ENCODE measurements around the gene ABHD16A. TPM values are rescaled to one million over a fixed set of nuclear protein-coding genes. Genes with fewer than 3 reads are reported as not detected.
A peak's percentile ranks its signal among the peaks of the same experiment; 100 is the strongest.

The ABHD16A gene
- total and polyA plus RNA-seq, 2 of the 13 experiments (the other 11 are each of a cell fraction or from before 2014, with no cell fraction given) = 43.5 to 45.4 TPM

GRCh38 chr6:31680226-31681134 is 22.6 kb downstream of the ABHD16A start, which contains the start of gene LY6G5C (continued):
- no peak for TF ChIP-seq REST (IDR thresholded peaks at IDR 0.05; ENCODE audit: borderline replicate concordance in 1 of 2, low read depth in 1 of 2, low read length in 2 of 2)
- TF ChIP-seq ARID3A (IDR thresholded peaks at IDR 0.05; ENCODE audit: low read depth, low read length) = 0 out of 2 replicates have a peak, but pooled peaks have one; percentile 27
- TF ChIP-seq KLF15 (CRISPR knock-in tag; IDR thresholded peaks at IDR 0.05; ENCODE audit: borderline replicate concordance) = no peak
- TF ChIP-seq ZNF619 (CRISPR knock-in tag; IDR thresholded peaks at IDR 0.05) = peak; percentile 61; the same call in 1 of the 2 replicates
- no peak for TF ChIP-seq PREB (CRISPR knock-in tag; IDR thresholded peaks at IDR 0.05)
- no peak for TF ChIP-seq HOXD1 (CRISPR knock-in tag; IDR thresholded peaks at IDR 0.05)
- no peak for TF ChIP-seq DMTF1 (CRISPR knock-in tag; IDR thresholded peaks at IDR 0.05)
- no peak for TF ChIP-seq NFYC (CRISPR knock-in tag; IDR thresholded peaks at IDR 0.05)
- no peak for TF ChIP-seq SNAI1 (CRISPR knock-in tag; IDR thresholded peaks at IDR 0.05; ENCODE audit: borderline replicate concordance)
- TF ChIP-seq GLI4 (CRISPR knock-in tag; IDR thresholded peaks at IDR 0.05; ENCODE audit: borderline replicate concordance) = no peak
- TF ChIP-seq ZMAT3 (CRISPR knock-in tag; conservative IDR thresholded peaks at IDR 0.05) = no peak
- no peak for TF ChIP-seq POGK (CRISPR knock-in tag; conservative IDR thresholded peaks at IDR 0.05)
- TF ChIP-seq NKX3-1 (CRISPR knock-in tag; IDR thresholded peaks at IDR 0.05) = no peak
- TF ChIP-seq ZBTB20 (CRISPR knock-in tag; IDR thresholded peaks at IDR 0.05; ENCODE audit: borderline replicate concordance, low read depth) = 0 out of 2 replicates have a peak, but pooled peaks have one; percentile 57
- no peak for TF ChIP-seq FOXK1 (CRISPR knock-in tag; IDR thresholded peaks at IDR 0.05; ENCODE audit: borderline replicate concordance, low read depth)
- TF ChIP-seq ZNF251 (CRISPR knock-in tag; IDR thresholded peaks at IDR 0.05) = no peak
- no peak for TF ChIP-seq RBM39 (IDR thresholded peaks at IDR 0.05; ENCODE audit: low read depth, low read length, poor library complexity, severe bottlenecking)
